CD4-positive, alpha-beta T cell treated with Interferon gamma for 1 hour (primary cell): Measurements from ENCODE around the gene ZBTB11.
"Not testable (repeated sequence)": the region's sequence is repeated elsewhere in the genome, so short reads cannot be mapped to it uniquely, and the experiment has no call there.

Source experiments
- DNase-seq: peaks from one replicate; pipeline ENCODE4 v3.0.0-alpha.2; 2020

ZBTB11 gene

GRCh38 chr3:101641397-101642115 lies 35.4 kb downstream of the ZBTB11 start:
- DNase-seq = not testable (repeated sequence)

- DNase-seq = no peak
Observed at GRCh38 chr3:101640256-101640655, 36.7 kb downstream of the ZBTB11 start.

GRCh38 chr3:101639280-101639963 lies 37.5 kb downstream of the ZBTB11 start:
- DNase-seq = no peak

GRCh38 chr3:101638261-101638745 lies 38.6 kb downstream of the ZBTB11 start:
- no peak for DNase-seq

- no peak for DNase-seq
Observed at GRCh38 chr3:101637451-101637850, 39.5 kb downstream of the ZBTB11 start.

- DNase-seq = peak; percentile 56
Observed at GRCh38 chr3:101635954-101636798, 40.8 kb downstream of the ZBTB11 start.

- DNase-seq = no peak
Observed at GRCh38 chr3:101635345-101635744, 41.6 kb downstream of the ZBTB11 start.

GRCh38 chr3:101634591-101635196 lies 42.2 kb downstream of the ZBTB11 start:
- DNase-seq = no peak

- no peak for DNase-seq
Observed at GRCh38 chr3:101633186-101633585, 43.7 kb downstream of the ZBTB11 start.

- DNase-seq = no peak
Observed at GRCh38 chr3:101632586-101632985, 44.3 kb downstream of the ZBTB11 start.

GRCh38 chr3:101631959-101632358 lies 45.0 kb downstream of the ZBTB11 start:
- not testable (repeated sequence) for DNase-seq

- DNase-seq = no peak
Observed at GRCh38 chr3:101631098-101631796, 45.7 kb downstream of the ZBTB11 start.

GRCh38 chr3:101629219-101629618 lies 47.7 kb downstream of the ZBTB11 start:
- DNase-seq = no peak

- DNase-seq = no peak
Observed at GRCh38 chr3:101625879-101626278, 51.1 kb downstream of the ZBTB11 start.

- no peak for DNase-seq
Observed at GRCh38 chr3:101624857-101625256, 52.1 kb downstream of the ZBTB11 start.

GRCh38 chr3:101623656-101624055 lies 53.3 kb downstream of the ZBTB11 start:
- DNase-seq = no peak

GRCh38 chr3:101619734-101620133 lies 57.2 kb downstream of the ZBTB11 start:
- no peak for DNase-seq

- no peak for DNase-seq
Observed at GRCh38 chr3:101618726-101619125, 58.2 kb downstream of the ZBTB11 start.

GRCh38 chr3:101617478-101617877 lies 59.5 kb downstream of the ZBTB11 start:
- DNase-seq = no peak

GRCh38 chr3:101615525-101615924 lies 61.4 kb downstream of the ZBTB11 start:
- DNase-seq = no peak

GRCh38 chr3:101613014-101613413 lies 63.9 kb downstream of the ZBTB11 start:
- DNase-seq = not testable (repeated sequence)

GRCh38 chr3:101611023-101611422 lies 65.9 kb downstream of the ZBTB11 start:
- DNase-seq = no peak
